DMS79 treated with DMSO at 0.1 percent for 48 hours (cell line): ENCODE measurements around the gene GNA14.
A peak's percentile ranks its signal among the peaks of the same experiment; 100 is the strongest.
"Not testable (repeated sequence)": the region's sequence is repeated elsewhere in the genome, so short reads cannot be mapped to it uniquely, and the experiment has no call there.

Experiments used
- DNase-seq: peaks from one replicate; lab custom pipeline; 2025; lab: John Stamatoyannopoulos, UW

GNA14 gene

DNA sequence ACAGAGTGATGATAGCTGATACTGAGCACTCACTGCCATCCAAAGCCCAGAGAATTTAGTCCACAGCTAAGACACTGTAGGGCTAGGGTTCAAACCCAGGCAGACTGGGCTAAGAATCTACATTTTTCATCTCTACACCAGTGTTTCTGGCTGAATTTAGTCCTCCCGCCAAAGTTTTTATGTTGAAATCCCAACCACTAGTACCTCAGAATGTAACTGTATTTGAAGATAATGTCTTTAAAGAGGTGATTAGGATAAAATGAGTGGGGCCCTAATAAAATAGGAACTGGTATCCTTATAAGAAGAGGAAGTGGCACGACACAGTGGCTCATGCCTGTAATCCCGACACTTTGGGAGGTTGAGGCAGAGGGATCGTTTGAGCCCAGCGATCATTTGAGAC, 4.3 kb downstream of the GNA14 start:
- DNase-seq = no peak

GRCh38 chr9:77640741-77641580, 7.2 kb downstream of the GNA14 start:
- no peak for DNase-seq

GRCh38 chr9:77632652-77633051, 15.5 kb downstream of the GNA14 start:
- DNase-seq = no peak

GRCh38 chr9:77628864-77629263, 19.3 kb downstream of the GNA14 start:
- DNase-seq = not testable (repeated sequence)

DNA sequence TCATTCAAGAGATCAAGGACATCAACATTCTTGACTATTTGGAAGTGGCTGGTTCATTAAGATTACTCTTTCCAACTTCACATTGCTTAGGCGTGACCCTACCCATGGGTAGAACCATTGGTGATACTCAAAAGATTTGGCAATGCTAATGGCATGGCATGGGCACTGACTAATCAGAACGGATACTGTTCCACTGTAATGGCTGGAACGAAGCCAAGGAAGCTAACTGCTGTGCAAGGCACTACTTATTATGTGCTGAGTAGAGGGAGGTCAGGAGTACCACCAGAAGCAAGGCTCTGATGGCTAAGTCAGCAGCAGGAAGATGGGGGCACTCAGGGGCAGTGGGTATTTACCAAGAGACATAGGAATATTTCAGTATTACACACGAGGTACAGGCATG, 31.9 kb downstream of the GNA14 start:
- DNase-seq = no peak

DNA sequence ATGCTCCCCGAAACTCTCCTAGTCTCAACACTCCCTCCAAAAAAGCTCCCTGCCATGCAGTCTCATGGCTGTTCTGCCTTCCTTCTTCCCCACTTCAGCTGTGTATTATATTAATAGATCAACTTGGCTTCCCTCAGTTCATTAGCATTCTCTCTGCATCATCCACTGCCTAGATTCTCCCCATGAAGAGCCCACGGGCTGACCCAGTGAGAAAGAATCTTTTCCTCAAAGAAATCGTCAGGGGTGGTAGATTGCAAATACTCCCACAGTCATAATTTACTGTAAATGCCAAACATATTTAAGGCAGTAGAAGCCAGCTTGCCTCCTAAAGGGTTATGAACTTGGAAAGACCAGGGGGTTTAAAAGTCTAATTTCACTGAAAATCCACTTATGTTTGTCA, 33.5 kb downstream of the GNA14 start:
- no peak for DNase-seq

- no peak for DNase-seq
These were observed 41.6 kb downstream of the GNA14 start for GRCh38 chr9:77606526-77606925.

DNA sequence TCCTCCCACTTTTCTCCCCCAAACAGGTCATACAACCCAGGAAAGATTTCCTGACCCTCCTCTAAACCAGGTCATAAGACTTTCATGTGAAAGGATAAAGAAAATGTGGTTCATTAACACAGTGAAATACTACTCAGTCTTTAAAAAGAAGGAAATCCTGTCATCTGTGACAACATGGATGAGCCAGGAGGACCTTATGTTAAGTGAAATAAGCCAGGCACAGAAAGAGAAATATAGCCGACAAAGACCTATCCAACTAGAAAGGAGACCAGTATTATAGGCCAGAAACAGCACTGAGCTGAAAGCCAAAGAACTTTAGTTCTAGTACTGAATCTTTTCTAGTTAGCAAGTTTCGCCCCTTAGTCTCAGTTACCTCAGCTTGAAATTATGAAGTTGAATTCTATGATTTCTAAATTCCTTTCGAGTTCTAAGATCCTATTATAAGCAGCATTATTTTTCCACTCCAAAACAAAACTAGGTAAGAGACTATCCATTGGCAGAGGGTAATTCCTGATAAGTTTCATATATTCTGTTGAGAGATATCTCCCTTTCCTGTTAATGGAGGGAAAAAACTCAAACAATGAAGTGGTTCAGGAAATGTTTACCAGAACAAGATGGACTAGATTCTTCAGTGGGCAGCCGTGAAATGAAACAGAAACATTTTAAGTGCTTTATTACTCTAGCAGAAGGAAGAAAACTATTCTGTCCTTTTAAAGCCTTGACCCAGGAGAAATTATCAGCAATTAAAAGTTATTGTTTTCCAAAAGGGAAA, 42.5 kb downstream of the GNA14 start:
- DNase-seq = no peak

GRCh38 chr9:77604316-77604715, 43.8 kb downstream of the GNA14 start:
- DNase-seq = no peak

DNA sequence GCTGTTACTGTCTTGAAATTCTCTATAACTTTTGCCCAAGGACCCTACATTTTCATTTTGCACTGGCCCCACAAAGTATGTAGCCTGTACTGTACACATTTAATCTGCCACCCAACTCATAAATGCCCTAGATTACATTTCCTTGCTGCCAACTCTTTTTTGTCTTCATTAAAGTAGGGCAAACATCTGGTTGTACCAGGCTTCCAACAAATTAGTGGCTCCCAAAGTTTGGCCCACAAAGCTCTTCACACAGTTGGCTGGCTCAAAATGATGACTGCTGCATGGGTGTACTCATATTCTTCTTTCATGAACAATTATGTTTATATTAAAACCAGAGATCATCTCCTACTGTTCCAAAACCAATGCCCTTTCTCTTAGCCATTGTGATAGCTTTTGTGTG, 45.3 kb downstream of the GNA14 start:
- DNase-seq = no peak

DNA sequence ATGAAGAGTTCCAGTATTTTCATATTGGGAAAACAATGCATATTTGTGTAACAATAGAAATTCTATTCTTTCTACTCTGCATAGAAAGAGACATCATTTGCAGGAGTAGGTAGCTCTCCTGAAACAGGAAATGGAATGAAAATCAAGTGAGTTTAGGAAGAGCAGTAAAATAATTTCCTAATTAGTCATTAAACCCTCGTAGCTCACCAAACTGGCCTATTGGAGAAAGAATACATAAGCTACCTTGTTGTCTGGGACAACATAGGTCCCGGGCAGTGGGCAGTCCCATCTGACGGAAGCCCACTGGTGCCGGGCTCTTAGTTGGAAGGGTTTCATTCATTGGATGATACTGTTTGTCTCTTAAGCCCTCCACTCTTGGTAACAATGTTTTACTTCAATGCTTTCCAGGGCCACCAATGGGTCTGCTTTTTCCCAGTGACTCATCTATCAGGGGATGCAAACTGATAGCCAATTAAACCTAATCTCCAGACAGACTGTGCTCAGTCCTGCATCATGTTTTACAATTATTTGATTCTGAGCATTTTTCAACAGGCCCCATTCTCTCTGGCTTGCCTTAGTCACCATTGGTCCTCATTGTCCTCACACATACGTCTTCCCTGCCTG, 46.5 kb downstream of the GNA14 start:
- DNase-seq = no peak

DNA sequence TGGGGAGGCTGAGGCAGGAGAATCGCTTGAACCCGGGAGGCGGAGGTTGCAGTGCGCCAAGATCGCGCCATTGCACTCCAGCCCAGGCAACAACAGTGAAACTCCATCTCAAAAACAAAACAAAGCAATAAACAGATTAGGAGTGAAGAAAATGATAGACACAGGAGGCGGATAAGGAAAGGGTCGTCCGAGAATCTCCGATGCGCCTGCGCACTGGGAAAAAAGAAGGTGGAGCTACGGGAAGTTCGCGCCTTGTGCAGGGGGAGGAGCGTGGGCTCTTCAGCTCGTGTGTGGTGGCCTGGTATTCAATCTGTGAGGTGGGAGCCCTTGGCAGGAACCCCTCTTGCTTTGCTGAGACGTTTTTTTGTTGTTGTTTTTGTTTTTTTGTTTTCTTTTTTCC, 47.3 kb downstream of the GNA14 start:
- no peak for DNase-seq

- DNase-seq = no peak
These were observed 48.6 kb downstream of the GNA14 start for GRCh38 chr9:77599492-77599891.

DNA sequence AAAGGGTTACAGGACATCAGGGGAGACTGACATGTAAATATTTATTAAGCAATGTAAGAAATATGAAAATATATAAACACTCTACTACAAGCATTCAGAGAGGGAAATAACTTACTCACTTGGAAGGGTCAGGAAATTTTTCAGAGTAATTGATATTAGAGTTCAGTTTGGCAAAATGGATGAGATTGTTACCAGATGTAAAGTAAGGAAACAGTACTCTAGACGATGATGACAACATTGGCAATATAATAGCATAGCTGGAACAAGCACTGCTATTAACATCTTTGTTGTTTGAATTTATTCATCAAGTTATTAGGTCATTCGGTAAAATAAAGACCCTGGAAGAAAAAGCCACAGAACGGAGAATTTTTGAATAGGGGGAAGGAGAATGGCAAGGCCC, 49.1 kb downstream of the GNA14 start:
- DNase-seq = no peak

DNA sequence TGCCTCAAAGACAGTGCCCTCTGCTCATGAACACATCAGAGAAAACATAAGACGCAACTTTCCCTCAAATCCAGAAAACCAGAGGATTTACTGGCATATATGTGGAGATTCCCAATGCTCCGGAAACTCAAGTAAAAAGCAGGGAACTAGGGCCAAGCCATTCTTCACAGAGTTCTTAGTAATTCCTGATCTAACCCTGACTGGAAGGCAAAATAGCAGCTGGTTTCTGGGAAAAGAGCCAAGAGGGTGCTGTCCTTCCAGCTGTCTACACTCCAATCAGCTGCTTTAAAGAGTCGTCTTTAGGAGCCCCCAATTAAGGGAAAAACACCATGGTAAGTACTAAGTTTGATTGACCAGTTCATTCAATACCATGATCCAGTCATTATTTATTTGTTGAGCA, 49.6 kb downstream of the GNA14 start:
- peak; percentile 18 for DNase-seq

DNA sequence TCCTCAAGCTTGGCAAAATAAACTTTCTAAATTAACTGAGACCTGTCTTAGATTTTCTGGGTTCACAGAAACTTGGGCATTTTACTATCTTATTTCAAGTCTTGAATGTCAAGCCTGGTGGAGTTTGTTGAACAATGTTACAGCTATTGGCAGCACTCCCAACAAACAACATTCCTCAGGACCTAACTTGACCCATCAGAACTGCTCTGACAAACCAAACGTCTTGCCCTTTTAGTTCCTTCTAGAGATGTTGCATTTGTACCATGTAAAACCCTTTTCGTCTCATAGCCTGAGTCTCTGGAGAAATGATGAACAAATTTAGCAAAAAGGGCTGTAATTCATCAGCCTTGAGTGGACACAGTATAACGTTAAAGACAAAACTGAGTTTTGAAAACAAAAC, 51.1 kb downstream of the GNA14 start:
- DNase-seq = no peak

DNA sequence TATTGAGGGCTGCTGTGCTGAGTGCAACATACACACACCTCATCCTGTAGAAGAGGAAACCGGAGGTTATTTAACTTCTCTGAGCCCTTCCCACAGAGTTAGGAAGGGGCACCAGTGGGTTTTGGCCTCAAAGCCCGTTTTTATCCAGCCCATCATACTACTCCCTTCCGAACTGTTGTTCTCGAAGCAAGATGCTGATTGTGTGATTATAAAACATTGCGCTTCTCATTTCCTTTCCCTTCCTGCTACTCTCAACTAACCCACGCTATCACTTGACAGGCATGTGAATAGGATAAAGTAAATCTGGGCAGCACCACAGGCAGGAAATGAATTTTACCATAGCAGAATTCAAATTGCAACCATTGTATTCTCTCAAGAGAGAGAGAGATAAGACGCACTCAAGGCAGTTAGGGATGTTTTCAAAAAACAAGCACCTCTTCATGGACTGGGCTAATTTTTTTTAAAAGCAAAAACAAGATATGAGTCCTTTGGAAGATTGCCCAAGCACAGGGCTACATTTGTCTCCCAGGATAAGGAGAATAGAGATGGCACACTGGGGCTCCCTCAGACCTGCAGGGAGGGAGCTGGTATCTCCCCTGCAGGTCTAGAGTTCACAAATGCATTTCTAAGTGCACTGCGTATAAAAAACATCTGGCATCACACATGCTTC, 52.6 kb downstream of the GNA14 start:
- DNase-seq = peak; percentile 70

DNA sequence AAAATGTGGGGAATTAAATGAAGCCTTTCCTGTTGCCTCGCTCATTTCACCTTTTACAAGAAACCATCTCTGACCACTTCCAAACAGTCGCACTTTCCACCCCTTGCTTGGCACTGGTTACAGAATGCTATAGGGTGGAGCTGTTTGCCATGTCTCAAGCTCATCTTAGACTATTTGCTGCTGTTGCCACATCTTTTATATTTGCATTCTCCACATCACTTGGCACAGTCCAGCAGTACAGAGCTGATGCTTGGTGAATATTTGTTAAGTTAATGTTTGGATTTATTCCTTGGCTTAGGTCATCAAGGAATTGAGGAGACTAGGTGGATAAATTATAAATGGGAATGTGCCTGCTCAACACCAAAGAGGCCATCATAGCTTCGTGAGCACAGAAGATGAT, 53.2 kb downstream of the GNA14 start:
- DNase-seq = no peak

DNA sequence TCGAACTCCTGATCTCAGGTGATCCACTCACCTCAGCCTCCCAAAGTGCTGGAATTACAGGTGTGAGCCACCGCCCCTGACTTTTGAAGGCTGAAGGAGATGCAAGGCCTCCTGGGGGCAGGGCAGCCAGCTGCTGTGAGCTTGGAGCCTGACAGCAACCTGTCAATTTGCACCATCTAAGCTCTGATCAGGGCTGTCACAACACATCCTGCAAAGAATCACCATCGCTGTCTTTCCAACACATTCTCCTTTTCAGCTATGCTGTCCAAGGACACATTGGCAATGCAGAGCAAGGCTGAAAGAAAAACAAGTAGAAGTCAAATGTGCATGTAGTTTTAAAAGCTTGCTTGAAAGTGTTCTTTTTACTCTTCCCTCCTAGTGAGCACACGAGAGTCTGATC, 54.6 kb downstream of the GNA14 start:
- no peak for DNase-seq

DNA sequence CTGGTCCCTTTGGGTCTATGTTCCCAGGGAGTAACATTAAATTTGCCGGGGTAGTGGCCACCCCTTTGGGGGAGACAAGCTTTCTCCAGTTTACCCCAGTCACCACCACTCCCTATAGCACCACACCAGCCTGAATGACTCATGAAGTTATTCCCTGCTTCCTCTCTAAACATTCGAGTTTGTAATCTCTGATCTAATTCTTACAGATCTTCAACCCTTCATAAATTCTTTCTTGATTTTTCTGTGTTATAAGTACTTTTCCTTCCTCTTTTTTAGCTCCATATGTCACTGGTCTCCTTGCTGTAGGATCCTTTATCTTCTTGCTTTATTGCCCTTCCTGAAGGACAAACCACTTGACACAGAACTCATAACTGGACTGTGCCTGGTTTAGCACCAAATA, 55.6 kb downstream of the GNA14 start:
- DNase-seq = no peak

DNA sequence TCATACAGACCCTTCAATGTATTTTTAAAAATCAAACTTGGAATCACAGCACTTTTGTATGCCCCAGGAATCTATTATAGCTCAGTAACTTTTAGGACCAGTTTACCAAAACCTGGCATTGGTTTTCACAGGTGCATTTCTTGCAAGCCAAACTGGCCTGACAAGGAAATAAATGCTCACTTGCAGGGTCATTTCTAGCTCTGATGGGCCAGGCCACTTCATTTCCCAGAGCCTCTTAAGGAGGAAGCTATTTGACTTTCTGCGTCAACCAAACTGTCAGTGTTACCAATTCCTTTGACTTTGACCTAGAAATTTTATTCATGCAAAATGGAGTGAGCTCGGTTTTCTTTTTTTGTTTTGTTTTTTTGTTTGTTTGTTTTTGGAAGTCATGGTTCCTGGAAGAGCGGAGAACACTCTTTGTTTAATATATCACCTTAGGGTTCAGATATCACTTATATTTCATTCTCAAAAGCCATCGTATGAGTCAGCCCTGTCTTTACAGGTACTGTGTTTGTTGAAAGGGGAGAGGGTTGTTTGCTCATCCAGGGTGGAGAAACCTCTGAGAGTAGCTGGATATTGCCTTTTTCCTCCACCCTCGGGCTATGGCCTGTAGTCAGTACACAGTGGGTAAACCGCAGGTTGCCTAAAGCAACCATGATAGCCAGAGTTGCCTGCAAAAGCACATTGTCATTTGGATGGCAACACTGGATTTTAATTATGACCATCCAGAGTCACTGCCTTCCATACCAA, 58.9 kb downstream of the GNA14 start:
- peak; percentile 14 for DNase-seq
